ENCODE data around the gene CDK6. TPM values are rescaled to one million over a fixed set of nuclear protein-coding genes. Genes with fewer than 3 reads are reported as not detected.

Gene CDK6
- total RNA-seq, 4 donors from 2014 or later = 43.6 to 85.1 (median 63.3) TPM

- 72% methylated on average over 1 of the region's 1 CpG for WGBS, 2 donors
- intact Hi-C loops (cut with DNase I; ENCODE audit: low total_unique reads) = no loop called here
- no peak for DNase-seq (ENCODE audit: low spot score in 2 of 2)
- TF ChIP-seq POLR2A (IDR thresholded peaks at IDR 0.05) (no peak), CTCF (IDR thresholded peaks at IDR 0.05) (no peak)
- H3K4me3 ChIP-seq (ENCODE audit: low read depth, poor library complexity, severe bottlenecking) = no peak overlapping the region
Measured at GRCh38 chr7:92850516-92850915, 14.1 kb upstream of the CDK6 start.

DNA sequence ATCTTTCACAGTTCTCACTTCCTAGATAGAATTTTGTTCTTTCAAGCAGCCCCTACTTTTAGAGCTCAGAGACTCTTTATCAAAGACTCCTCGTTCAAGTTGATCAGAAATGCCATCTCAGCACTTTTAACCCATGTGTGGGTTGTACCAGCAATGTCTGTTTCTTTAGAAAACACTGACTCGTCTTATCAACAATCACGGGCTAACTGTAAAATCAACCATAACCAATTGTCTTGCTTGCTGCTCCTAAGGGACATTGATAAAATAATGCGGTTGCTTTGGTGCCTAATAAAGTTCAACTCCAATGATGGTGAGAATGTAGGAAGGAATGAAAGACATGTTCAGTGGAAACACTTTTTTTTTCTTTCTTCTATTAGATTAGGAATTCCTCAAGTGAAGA, 12.9 kb upstream of the CDK6 start:
- intact Hi-C loops (cut with DNase I; ENCODE audit: low total_unique reads) = no loop called here
- no peak for TF ChIP-seq CTCF (IDR thresholded peaks at IDR 0.05)
- TF ChIP-seq POLR2A (IDR thresholded peaks at IDR 0.05) = no peak
- no peak for DNase-seq (ENCODE audit: low spot score in 2 of 2)
- no peak overlapping the region for H3K4me3 ChIP-seq (ENCODE audit: low read depth, poor library complexity, severe bottlenecking)
- WGBS, 2 donors = 82 to 86% methylated on average over 4 of the region's 4 CpGs

DNA sequence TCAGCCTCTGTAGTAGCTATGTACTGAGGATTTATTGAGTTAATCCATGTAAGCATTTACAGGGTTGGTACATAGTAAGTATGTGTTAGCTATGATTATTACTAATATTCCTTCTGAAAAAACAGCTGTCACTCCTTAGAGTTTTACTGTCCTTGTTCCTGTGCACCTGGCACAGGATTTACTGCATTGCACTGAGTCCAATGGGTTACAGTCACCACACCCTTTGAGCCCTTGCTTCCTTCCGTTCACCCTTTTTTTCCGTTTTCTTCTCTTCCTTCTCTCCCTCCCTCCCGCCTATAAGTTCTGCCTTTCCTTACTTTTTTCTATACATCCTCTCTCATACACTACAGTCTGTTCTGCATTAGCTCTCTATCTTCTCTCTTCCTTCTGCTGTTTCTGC, 12.5 kb upstream of the CDK6 start:
- DNase-seq (ENCODE audit: low spot score in 2 of 2) = no peak
- TF ChIP-seq CTCF (IDR thresholded peaks at IDR 0.05) = no peak
- no peak for TF ChIP-seq POLR2A (IDR thresholded peaks at IDR 0.05)
- WGBS, 2 donors = 79 to 80% methylated on average over 3 of the region's 3 CpGs
- intact Hi-C loops (cut with DNase I; ENCODE audit: low total_unique reads) = no loop called here
- no peak overlapping the region for H3K4me3 ChIP-seq (ENCODE audit: low read depth, poor library complexity, severe bottlenecking)

GRCh38 chr7:92848441-92848840, 12.1 kb upstream of the CDK6 start:
- intact Hi-C loops (cut with DNase I; ENCODE audit: low total_unique reads) = no loop called here
- no peak for TF ChIP-seq POLR2A (IDR thresholded peaks at IDR 0.05)
- H3K4me3 ChIP-seq (ENCODE audit: low read depth, poor library complexity, severe bottlenecking) = no peak overlapping the region
- no peak for DNase-seq (ENCODE audit: low spot score in 2 of 2)
- WGBS, 2 donors = 92 to 97% methylated on average over 2 of the region's 2 CpGs

- 93 to 95% methylated on average over 2 of the region's 2 CpGs for whole genome bisulfite sequencing, 2 donors
- intact Hi-C loops (cut with DNase I; ENCODE audit: low total_unique reads) = no loop called here
- no peak overlapping the region for H3K4me3 ChIP-seq (ENCODE audit: low read depth, poor library complexity, severe bottlenecking)
- TF ChIP-seq POLR2A (IDR thresholded peaks at IDR 0.05) (no peak), CTCF (IDR thresholded peaks at IDR 0.05) (no peak)
- DNase-seq (ENCODE audit: low spot score in 2 of 2) = no peak
Measured at GRCh38 chr7:92847305-92847704, 10.9 kb upstream of the CDK6 start.

- TF ChIP-seq POLR2A (IDR thresholded peaks at IDR 0.05) = no peak
- no peak for TF ChIP-seq CTCF (IDR thresholded peaks at IDR 0.05)
- 82 to 86% methylated on average over 2 of the region's 2 CpGs for WGBS, 2 donors
- H3K4me3 ChIP-seq (ENCODE audit: low read depth, poor library complexity, severe bottlenecking) = no peak overlapping the region
- no peak for DNase-seq (ENCODE audit: low spot score in 2 of 2)
- intact Hi-C loops (cut with DNase I; ENCODE audit: low total_unique reads) = no loop called here
Measured at GRCh38 chr7:92845736-92846135, 9.4 kb upstream of the CDK6 start.

All from lower leg skin (tissue), 4 donors.